ENCODE data around the gene PRIMPOL.
"Not testable (repeated sequence)": the region's sequence is repeated elsewhere in the genome, so short reads cannot be mapped to it uniquely, and the experiment has no call there.

Gene PRIMPOL

DNA sequence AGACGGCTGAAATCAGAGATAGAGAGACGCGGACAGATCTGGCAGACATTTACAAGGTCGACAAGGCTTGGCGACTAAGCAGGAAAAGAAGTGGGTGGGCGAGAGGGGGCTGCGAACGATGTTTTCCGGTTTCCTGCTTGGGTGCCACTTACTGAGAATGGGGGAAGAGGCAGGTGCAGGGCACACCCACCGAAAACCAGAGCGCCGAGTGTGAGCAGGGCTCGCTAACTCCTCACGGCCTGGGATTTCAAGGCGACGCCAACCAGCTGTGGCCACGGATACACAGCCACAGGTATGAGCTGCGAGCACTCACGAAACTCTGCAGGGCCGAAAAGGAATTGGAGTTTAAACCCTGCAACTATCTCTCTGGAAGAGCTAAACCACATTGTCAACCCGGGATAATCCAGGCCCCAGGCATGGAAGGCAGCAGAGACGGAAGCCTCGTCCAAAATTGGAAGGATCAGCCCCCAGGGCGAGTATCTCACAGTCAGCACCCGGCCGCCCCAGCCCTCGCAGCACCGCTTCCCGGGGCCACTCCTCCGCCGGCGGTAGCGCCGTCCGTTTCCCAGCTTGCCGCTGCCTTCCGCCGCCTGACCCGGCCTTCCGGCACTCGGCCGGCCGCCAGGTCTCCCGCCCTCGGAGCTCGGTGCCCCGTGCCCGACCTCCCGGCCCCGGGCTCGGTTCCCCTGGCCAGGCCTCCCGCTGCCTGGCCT, 1.1 kb upstream of the PRIMPOL start:
- Histone ChIP-seq H3K27me3 (ENCODE audit: control insufficient read depth in 1 of 2, insufficient read depth in 1 of 2, low read length in 2 of 2) (no peaks in the 10 kb centered on the region), H3K9ac (ENCODE audit: low read length) (peak overlapping the region; percentile 92), H2BK15ac (ENCODE audit: low read depth, poor library complexity, severe bottlenecking) (peak overlapping the region; percentile 77), H3K79me1 (replicated peaks; ENCODE audit: low read length, poor library complexity, severe bottlenecking) (peaks cover 8% of the 10 kb centered on the region), H4K91ac (ENCODE audit: low read length) (peak overlapping the region; percentile 29), H2BK120ac (ENCODE audit: low read depth, low read length) (peak overlapping the region; percentile 75), H3K23ac (ENCODE audit: low read length in 2 of 2) (peak overlapping the region in 1 of 2 experiments; percentile 46), H3K4me3 (ENCODE audit: insufficient read depth in 1 of 2, low read depth in 1 of 2, low read length in 2 of 2) (peak overlapping the region; percentile 90 to 96), H3K27ac (ENCODE audit: low read length, poor library complexity, severe bottlenecking) (peak overlapping the region; percentile 64), H2AFZ (ENCODE audit: low read depth, low read length) (peak overlapping the region; percentile 18), H2BK5ac (ENCODE audit: low read depth, low read length, poor library complexity, severe bottlenecking) (peak overlapping the region; percentile 0), H2BK12ac (ENCODE audit: low read length in 2 of 2) (peak overlapping the region in 1 of 2 experiments; percentile 68), H2AK5ac (ENCODE audit: low read length, severe bottlenecking) (no peak overlapping the region), H3K9me3 (ENCODE audit: control insufficient read depth, low read length) (no peaks in the 10 kb centered on the region), H3K14ac (ENCODE audit: low read length in 2 of 2) (peak overlapping the region in 1 of 2 experiments; percentile 13), H4K8ac (ENCODE audit: low read length) (peak overlapping the region; percentile 67), H3K18ac (ENCODE audit: low read depth in 1 of 2, low read length in 2 of 2) (peak overlapping the region; percentile 10 to 93), H3K4me2 (ENCODE audit: low read length, poor library complexity, severe bottlenecking) (peak overlapping the region; percentile 71), H3K4me1 (ENCODE audit: control insufficient read depth, insufficient read depth, low read depth, low read length) (peaks cover 4% of the 10 kb centered on the region), H3K4ac (ENCODE audit: low read depth in 1 of 2, low read length in 2 of 2) (peak overlapping the region; percentile 68 to 88), H3K36me3 (ENCODE audit: control insufficient read depth in 1 of 2, insufficient read depth in 2 of 2, low read depth in 1 of 2, low read length in 2 of 2) (peaks cover 5 to 24% of the 10 kb centered on the region in 2 experiments)
- under 1% methylated on average over 49 of the region's 52 CpGs for WGBS
- peak; percentile 60 for DNase-seq

DNA sequence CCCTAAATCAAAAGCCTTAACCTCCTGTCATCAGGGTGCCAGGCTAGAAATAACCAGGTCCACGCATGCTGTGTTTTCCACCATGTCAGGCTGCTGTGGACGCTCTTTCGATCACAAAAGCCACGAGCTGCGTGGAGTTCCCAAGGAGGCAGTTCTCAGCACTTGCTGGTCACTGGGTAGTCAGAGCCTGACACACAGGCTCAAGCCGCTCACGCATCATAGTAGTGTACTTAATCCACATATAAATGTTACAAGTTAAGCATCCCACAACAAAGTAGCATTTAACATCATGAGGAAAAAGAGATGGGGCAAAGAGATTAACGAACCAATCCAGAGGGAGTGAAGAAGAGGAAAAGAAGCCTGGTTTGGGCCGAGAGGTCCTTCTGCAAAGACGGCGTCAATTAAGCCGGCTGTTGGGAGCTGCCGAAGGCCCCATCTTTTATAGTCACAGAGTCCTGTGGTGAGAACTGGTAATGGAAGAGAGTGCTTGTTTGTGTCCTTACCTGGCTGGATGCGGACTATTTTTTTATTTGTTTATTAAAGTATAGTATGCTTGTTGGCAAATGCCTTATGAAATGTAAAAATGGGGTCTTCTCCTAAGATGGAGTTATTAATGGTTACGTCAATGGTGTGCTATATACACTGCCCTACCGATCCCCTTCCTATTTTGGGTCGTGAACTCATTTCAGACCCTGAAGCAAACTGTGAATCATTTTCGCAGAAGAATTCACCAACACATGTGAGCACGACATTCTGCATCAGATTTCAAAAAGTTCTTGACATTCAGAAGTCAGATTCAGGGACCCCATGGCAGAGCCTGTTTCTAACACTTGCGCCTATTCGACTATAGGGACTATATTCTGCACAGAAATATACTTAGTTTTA, 675 bp downstream of the PRIMPOL start:
- Histone ChIP-seq H3K79me1 (replicated peaks; ENCODE audit: low read length, poor library complexity, severe bottlenecking) (peaks cover 8% of the 10 kb centered on the region), H3K23ac (ENCODE audit: low read length in 2 of 2) (no peak overlapping the region), H2AK5ac (ENCODE audit: low read length, severe bottlenecking) (peak overlapping the region; percentile 3), H4K91ac (ENCODE audit: low read length) (peak overlapping the region; percentile 53), H3K4ac (ENCODE audit: low read depth in 1 of 2, low read length in 2 of 2) (peak overlapping the region; percentile 22 to 84), H3K4me2 (ENCODE audit: low read length, poor library complexity, severe bottlenecking) (peak overlapping the region; percentile 84), H2BK15ac (ENCODE audit: low read depth, poor library complexity, severe bottlenecking) (no peak overlapping the region), H2BK120ac (ENCODE audit: low read depth, low read length) (no peak overlapping the region), H3K27me3 (ENCODE audit: control insufficient read depth in 1 of 2, insufficient read depth in 1 of 2, low read length in 2 of 2) (no peaks in the 10 kb centered on the region), H2BK12ac (ENCODE audit: low read length in 2 of 2) (no peak overlapping the region), H3K14ac (ENCODE audit: low read length in 2 of 2) (peak overlapping the region in 1 of 2 experiments; percentile 9), H3K9me3 (ENCODE audit: control insufficient read depth, low read length) (no peaks in the 10 kb centered on the region), H3K27ac (ENCODE audit: low read length, poor library complexity, severe bottlenecking) (peak overlapping the region; percentile 84), H3K36me3 (ENCODE audit: control insufficient read depth in 1 of 2, insufficient read depth in 2 of 2, low read depth in 1 of 2, low read length in 2 of 2) (peaks cover 5 to 20% of the 10 kb centered on the region in 2 experiments), H3K18ac (ENCODE audit: low read depth in 1 of 2, low read length in 2 of 2) (peak overlapping the region; percentile 17 to 89), H2BK5ac (ENCODE audit: low read depth, low read length, poor library complexity, severe bottlenecking) (peak overlapping the region; percentile 83), H3K9ac (ENCODE audit: low read length) (peak overlapping the region; percentile 89), H3K4me1 (ENCODE audit: control insufficient read depth, insufficient read depth, low read depth, low read length) (peaks cover 2% of the 10 kb centered on the region), H4K8ac (ENCODE audit: low read length) (peak overlapping the region; percentile 45), H3K4me3 (ENCODE audit: insufficient read depth in 1 of 2, low read depth in 1 of 2, low read length in 2 of 2) (peak overlapping the region; percentile 72 to 89), H2AFZ (ENCODE audit: low read depth, low read length) (peak overlapping the region; percentile 79)
- DNase-seq: peak; percentile 69
- WGBS: 48% methylated on average over 17 of the region's 21 CpGs

DNA sequence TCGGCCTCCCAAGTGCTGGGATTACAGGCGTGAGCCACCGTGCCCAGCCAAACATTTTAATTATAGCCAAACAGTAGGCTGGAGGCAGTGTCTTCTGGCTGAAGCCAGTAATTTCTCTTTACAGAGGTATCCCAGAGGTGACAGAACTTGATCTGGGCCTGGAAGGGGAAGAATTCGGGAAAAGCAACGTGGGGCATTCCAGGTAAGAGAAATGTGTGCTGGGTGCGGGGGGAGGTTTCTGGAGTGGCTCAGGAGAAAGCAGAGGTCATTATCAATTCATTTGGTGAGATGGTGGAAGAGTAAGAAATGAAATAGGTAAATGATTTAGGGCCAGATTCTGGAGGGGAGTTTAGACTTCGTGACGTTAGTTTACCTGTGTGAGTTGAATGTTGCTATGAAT, 2.4 kb downstream of the PRIMPOL start:
- DNase-seq: no peak
- Histone ChIP-seq H2AK5ac (ENCODE audit: low read length, severe bottlenecking) (peak overlapping the region; percentile 13), H2BK120ac (ENCODE audit: low read depth, low read length) (no peak overlapping the region), H3K36me3 (ENCODE audit: control insufficient read depth in 1 of 2, insufficient read depth in 2 of 2, low read depth in 1 of 2, low read length in 2 of 2) (peaks cover 3 to 9% of the 10 kb centered on the region in 2 experiments), H4K91ac (ENCODE audit: low read length) (no peak overlapping the region), H3K9me3 (ENCODE audit: control insufficient read depth, low read length) (no peaks in the 10 kb centered on the region), H3K4me1 (ENCODE audit: control insufficient read depth, insufficient read depth, low read depth, low read length) (peaks cover 2% of the 10 kb centered on the region), H3K79me1 (replicated peaks; ENCODE audit: low read length, poor library complexity, severe bottlenecking) (peaks cover 8% of the 10 kb centered on the region), H2BK12ac (ENCODE audit: low read length in 2 of 2) (no peak overlapping the region), H3K4me3 (ENCODE audit: insufficient read depth in 1 of 2, low read depth in 1 of 2, low read length in 2 of 2) (no peak overlapping the region), H3K4me2 (ENCODE audit: low read length, poor library complexity, severe bottlenecking) (no peak overlapping the region), H2BK15ac (ENCODE audit: low read depth, poor library complexity, severe bottlenecking) (no peak overlapping the region), H3K27ac (ENCODE audit: low read length, poor library complexity, severe bottlenecking) (no peak overlapping the region), H3K14ac (ENCODE audit: low read length in 2 of 2) (no peak overlapping the region), H3K27me3 (ENCODE audit: control insufficient read depth in 1 of 2, insufficient read depth in 1 of 2, low read length in 2 of 2) (no peaks in the 10 kb centered on the region), H3K9ac (ENCODE audit: low read length) (no peak overlapping the region), H3K4ac (ENCODE audit: low read depth in 1 of 2, low read length in 2 of 2) (no peak overlapping the region), H4K8ac (ENCODE audit: low read length) (no peak overlapping the region), H3K23ac (ENCODE audit: low read length in 2 of 2) (no peak overlapping the region), H3K18ac (ENCODE audit: low read depth in 1 of 2, low read length in 2 of 2) (no peak overlapping the region), H2BK5ac (ENCODE audit: low read depth, low read length, poor library complexity, severe bottlenecking) (no peak overlapping the region), H2AFZ (ENCODE audit: low read depth, low read length) (no peak overlapping the region)
- WGBS: 93% methylated on average over 8 of the region's 8 CpGs

DNA sequence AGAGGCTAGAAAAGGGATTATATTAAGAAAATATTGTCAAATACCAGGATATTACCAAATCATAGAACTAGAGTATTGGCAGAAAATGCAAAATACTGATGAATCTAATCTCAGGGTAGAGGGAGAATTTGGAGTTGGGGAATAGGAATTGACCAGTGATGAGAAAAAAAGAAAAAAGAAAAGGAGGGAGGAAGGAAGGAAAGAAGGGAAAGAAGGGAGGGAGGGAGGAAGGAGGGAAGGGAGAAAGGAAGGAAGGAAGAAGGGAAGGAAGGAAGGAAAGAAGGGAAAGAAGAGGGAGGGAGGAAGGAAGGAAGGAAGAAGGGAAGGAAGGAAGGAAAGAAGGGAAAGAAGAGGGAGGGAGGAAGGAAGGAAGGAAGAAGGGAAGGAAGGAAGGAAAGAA, 3.1 kb downstream of the PRIMPOL start:
- H4K8ac ChIP-seq (ENCODE audit: low read length); H4K91ac ChIP-seq (ENCODE audit: low read length); DNase-seq; H2BK5ac ChIP-seq (ENCODE audit: low read depth, low read length, poor library complexity, severe bottlenecking); H3K4me1 ChIP-seq (ENCODE audit: control insufficient read depth, insufficient read depth, low read depth, low read length); H3K4ac ChIP-seq (ENCODE audit: low read depth in 1 of 2, low read length in 2 of 2); H2BK120ac ChIP-seq (ENCODE audit: low read depth, low read length); H3K4me3 ChIP-seq (ENCODE audit: insufficient read depth in 1 of 2, low read depth in 1 of 2, low read length in 2 of 2); H3K18ac ChIP-seq (ENCODE audit: low read depth in 1 of 2, low read length in 2 of 2); H3K4me2 ChIP-seq (ENCODE audit: low read length, poor library complexity, severe bottlenecking); H3K14ac ChIP-seq (ENCODE audit: low read length in 2 of 2); H2BK15ac ChIP-seq (ENCODE audit: low read depth, poor library complexity, severe bottlenecking); H3K9me3 ChIP-seq (ENCODE audit: control insufficient read depth, low read length); H3K9ac ChIP-seq (ENCODE audit: low read length); H2BK12ac ChIP-seq (ENCODE audit: low read length in 2 of 2); H3K27ac ChIP-seq (ENCODE audit: low read length, poor library complexity, severe bottlenecking); H3K23ac ChIP-seq (ENCODE audit: low read length in 2 of 2); H3K79me1 ChIP-seq (replicated peaks; ENCODE audit: low read length, poor library complexity, severe bottlenecking); H3K27me3 ChIP-seq (ENCODE audit: control insufficient read depth in 1 of 2, insufficient read depth in 1 of 2, low read length in 2 of 2); H2AK5ac ChIP-seq (ENCODE audit: low read length, severe bottlenecking); H2AFZ ChIP-seq (ENCODE audit: low read depth, low read length): not testable (repeated sequence)
- H3K36me3 ChIP-seq (ENCODE audit: control insufficient read depth in 1 of 2, insufficient read depth in 2 of 2, low read depth in 1 of 2, low read length in 2 of 2): peaks cover 3 to 12% of the 10 kb centered on the region in 2 experiments

Measured in mesenchymal stem cell (in vitro differentiated cells and primary cell).